Gastrocnemius medialis (tissue), 4 donors: ENCODE data around the gene SDC1. TPM values are rescaled to one million over a fixed set of nuclear protein-coding genes. Genes with fewer than 3 reads are reported as not detected.
"Not testable (repeated sequence)": the region's sequence is repeated elsewhere in the genome, so short reads cannot be mapped to it uniquely, and the experiment has no call there.

Source experiments
- ATAC-seq, 2 donors: fragments of 150-250 bp; one replicate each; pipeline ENCODE4 v1.9.1; 2016
- DNase-seq, 2 donors: peaks; one replicate each; pipeline ENCODE4 v3.0.0-alpha.2; 2019
- H3K27ac ChIP-seq, 4 donors: fragments of 200-600 bp; sonication (generic); 1 replicate in 1 of 4; 2 replicates in 3 of 4; pipeline ENCODE4 v1.5.1; 2016 to 2018; ENCODE audit warnings: mild to moderate bottlenecking in 2 of 4, moderate library complexity in 1 of 4
- H3K27me3 ChIP-seq, 3 donors: fragments of 200-600 bp; sonication (generic) in 2 of 3; 1 replicate in 1 of 3; 2 replicates in 2 of 3; pipeline versions ENCODE4 v1.5.1 to v1.6.0; 2016 to 2019; ENCODE audit warnings: mild to moderate bottlenecking in 1 of 3, moderate library complexity in 1 of 3
- H3K36me3 ChIP-seq, 2 donors: fragments of 200-600 bp; sonication (generic) in 1 of 2; one replicate each; pipeline ENCODE4 v1.5.1; 2017 to 2018
- H3K4me1 ChIP-seq, 2 donors: fragments of 200-600 bp; sonication (generic) in 1 of 2; one replicate each; pipeline ENCODE4 v1.5.1; 2016 to 2017; ENCODE audit warnings: mild to moderate bottlenecking in 2 of 2
- H3K4me3 ChIP-seq, 4 donors: fragments of 200-600 bp; sonication (generic) in 3 of 4; 1 replicate in 1 of 4; 2 replicates in 3 of 4; pipeline ENCODE4 v1.5.1; 2016 to 2019; ENCODE audit warnings: mild to moderate bottlenecking in 2 of 4
- H3K9me3 ChIP-seq, 3 donors: fragments of 200-600 bp; sonication (generic) in 2 of 3; 1 replicate in 1 of 3; 2 replicates in 2 of 3; pipeline ENCODE4 v1.5.1; 2016 to 2019
- POLR2A ChIP-seq, 2 donors: fragments of 450-650 bp; IDR thresholded peaks; one replicate each; pipeline ENCODE4 v1.6.1; 2017; ENCODE audit warnings: antibody characterized with exemption in 2 of 2, mild to moderate bottlenecking in 2 of 2, moderate library complexity in 2 of 2
- in situ Hi-C, 4 donors: fragments of 200-750 bp; cut with MboI; loops; one replicate each; pipeline versions ENCODE4 v1.15.0 to v1.8.0; 2017; ENCODE audit warnings: low sequenced_read_pairs in 4 of 4
- intact Hi-C: fragments of 100-400 bp; cut with DNase I; formaldehyde crosslinking; loops from one replicate; pipeline ENCODE4 v1.15.1; 2023; ENCODE audit warnings: low total_unique reads
- total RNA-seq, 4 donors: library from RNA; depleted of rRNA; stranded (reverse); fragments of >200 nt; gene quantifications; one replicate each; pipeline versions ENCODE4 v1.1.0 to v1.2.3, GENCODE V29; 2016
- TF ChIP-seq, protein P1 (sequence below), 5 experiments: fragments of 450-650 bp in 3 of 5; fragments of 200-600 bp in 2 of 5; sonication (generic) in 2 of 5; IDR thresholded peaks in 4 of 5; conservative IDR thresholded peaks in 1 of 5; 1 replicate in 4 of 5; 2 replicates in 1 of 5; pipeline ENCODE4 v1.5.1; 2016 to 2019; ENCODE audit warnings: antibody characterized with exemption in 5 of 5, mild to moderate bottlenecking in 3 of 5, moderate library complexity in 3 of 5

Gene SDC1, protein sequence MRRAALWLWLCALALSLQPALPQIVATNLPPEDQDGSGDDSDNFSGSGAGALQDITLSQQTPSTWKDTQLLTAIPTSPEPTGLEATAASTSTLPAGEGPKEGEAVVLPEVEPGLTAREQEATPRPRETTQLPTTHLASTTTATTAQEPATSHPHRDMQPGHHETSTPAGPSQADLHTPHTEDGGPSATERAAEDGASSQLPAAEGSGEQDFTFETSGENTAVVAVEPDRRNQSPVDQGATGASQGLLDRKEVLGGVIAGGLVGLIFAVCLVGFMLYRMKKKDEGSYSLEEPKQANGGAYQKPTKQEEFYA
- total RNA-seq: 1 to 10 TPM in 2 of 4 donors, under 1 TPM in 1, not detected in 1; 0.41 to 1.2 (median 1.2) TPM

DNA sequence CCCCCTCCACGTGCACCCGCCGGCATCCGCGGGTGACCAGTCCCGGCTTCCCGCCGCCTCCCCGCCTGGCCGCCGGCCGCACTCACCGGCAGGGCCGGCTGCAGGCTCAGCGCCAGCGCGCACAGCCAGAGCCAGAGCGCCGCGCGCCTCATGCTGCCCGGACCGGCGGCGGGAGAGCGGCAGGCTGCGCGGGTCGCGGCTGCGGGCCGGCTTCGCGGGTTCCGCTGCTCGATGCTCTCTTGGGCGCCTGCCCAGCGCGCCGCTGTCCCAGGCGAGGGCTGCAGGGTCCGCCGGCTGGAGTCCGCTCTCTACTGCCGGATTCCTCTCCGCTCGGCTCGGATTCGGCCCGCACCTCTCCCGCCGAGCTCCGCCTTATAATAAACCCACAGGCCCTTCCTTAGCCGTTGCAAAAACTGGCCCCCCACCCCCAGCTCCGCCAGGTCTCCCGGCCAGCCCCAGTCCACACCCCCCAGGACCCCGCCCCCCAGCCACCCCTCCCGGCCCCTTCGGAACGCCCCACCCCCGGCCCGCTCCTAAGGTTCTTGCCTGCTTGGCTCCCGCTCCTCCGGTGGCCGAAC, at the start of gene SDC1:
SDC1 (minus strand) TSS at position 415 of the 578 bp plus-strand sequence; CDS start at position 152, 263 bp downstream.
- H3K36me3 ChIP-seq: no peaks in the 10 kb centered on the region
- no peaks in the 10 kb centered on the region for H3K9me3 ChIP-seq
- TF ChIP-seq, protein P1, sequence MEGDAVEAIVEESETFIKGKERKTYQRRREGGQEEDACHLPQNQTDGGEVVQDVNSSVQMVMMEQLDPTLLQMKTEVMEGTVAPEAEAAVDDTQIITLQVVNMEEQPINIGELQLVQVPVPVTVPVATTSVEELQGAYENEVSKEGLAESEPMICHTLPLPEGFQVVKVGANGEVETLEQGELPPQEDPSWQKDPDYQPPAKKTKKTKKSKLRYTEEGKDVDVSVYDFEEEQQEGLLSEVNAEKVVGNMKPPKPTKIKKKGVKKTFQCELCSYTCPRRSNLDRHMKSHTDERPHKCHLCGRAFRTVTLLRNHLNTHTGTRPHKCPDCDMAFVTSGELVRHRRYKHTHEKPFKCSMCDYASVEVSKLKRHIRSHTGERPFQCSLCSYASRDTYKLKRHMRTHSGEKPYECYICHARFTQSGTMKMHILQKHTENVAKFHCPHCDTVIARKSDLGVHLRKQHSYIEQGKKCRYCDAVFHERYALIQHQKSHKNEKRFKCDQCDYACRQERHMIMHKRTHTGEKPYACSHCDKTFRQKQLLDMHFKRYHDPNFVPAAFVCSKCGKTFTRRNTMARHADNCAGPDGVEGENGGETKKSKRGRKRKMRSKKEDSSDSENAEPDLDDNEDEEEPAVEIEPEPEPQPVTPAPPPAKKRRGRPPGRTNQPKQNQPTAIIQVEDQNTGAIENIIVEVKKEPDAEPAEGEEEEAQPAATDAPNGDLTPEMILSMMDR (IDR thresholded peaks at IDR 0.05 in 4 of 5, conservative IDR thresholded peaks at IDR 0.05 in 1 of 5): no peak
- no peak for TF ChIP-seq POLR2A (IDR thresholded peaks at IDR 0.05)
- peaks cover 14 to 21% (median 21%) of the 10 kb centered on the region in 3 donors for H3K27me3 ChIP-seq
- intact Hi-C loops (loop anchor here (10.0 kb wide), 1 partner anchor 80 kb away; no protein-coding TSS in a partner anchor), in situ Hi-C loops (no loop called here)
- peaks cover 0 to 8% of the 10 kb centered on the region in 2 donors for H3K4me1 ChIP-seq
- no peak within 1 kb of the TSS for H3K27ac ChIP-seq
- peak within 1 kb of the TSS; percentile 62 to 68 (median 64) for H3K4me3 ChIP-seq
- peak; percentile 50 to 62 for ATAC-seq
- DNase-seq: no peak

DNA sequence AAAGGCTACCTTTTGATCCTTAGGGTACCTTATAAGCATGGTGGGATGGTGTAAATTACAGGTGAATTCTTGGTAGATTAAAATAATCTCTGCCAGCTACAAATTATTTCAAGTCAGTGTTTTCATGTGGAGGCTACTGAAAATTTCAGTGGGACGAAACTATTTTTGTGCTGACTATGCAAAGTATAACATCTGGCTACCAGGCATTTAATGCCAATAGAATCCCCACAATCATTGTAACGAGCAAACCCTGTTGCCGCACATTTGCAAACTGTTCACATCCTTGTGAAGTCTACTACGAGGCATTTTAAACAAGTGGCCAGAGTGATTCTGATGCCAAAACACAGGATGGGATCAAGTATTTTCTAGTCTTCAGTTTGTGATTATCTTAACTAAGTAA, 48.1 kb upstream of the SDC1 start:
- ATAC-seq (no peak), DNase-seq (no peak)
- TF ChIP-seq, protein P1 (IDR thresholded peaks at IDR 0.05 in 4 of 5, conservative IDR thresholded peaks at IDR 0.05 in 1 of 5): no peak
- no peak for TF ChIP-seq POLR2A (IDR thresholded peaks at IDR 0.05)
- no peaks in the 10 kb centered on the region for H3K27me3 ChIP-seq
- in situ Hi-C loops (no loop called here), intact Hi-C loops (no loop called here)
- no peak overlapping the region for H3K27ac ChIP-seq
- no peaks in the 10 kb centered on the region for H3K4me1 ChIP-seq
- H3K36me3 ChIP-seq: peaks cover 0 to 6% of the 10 kb centered on the region in 2 donors
- no peaks in the 10 kb centered on the region for H3K9me3 ChIP-seq
- H3K4me3 ChIP-seq: no peak overlapping the region

DNA sequence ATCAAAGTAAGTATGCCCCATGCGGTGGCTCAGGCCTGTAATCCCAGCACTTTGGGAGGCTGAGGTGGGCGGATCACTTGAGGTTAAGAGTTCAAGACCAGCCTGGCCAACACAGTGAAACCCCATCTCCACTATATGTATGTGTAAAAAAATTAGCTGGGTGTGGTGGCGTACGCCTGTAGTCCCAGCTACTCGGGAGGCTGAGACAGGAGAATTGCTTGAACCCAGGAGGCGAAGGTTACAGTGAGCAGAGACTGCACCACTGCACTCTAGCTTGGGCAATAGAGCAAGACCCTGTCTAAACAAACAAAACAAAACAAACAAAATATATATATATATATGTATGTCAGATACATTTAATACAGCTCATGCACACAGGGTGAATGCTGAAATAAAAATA, 43.4 kb upstream of the SDC1 start:
- ATAC-seq, H3K9me3 ChIP-seq, intact Hi-C loops, H3K4me3 ChIP-seq, in situ Hi-C loops, H3K4me1 ChIP-seq, H3K36me3 ChIP-seq, H3K27me3 ChIP-seq, H3K27ac ChIP-seq, DNase-seq: not testable (repeated sequence)

DNA sequence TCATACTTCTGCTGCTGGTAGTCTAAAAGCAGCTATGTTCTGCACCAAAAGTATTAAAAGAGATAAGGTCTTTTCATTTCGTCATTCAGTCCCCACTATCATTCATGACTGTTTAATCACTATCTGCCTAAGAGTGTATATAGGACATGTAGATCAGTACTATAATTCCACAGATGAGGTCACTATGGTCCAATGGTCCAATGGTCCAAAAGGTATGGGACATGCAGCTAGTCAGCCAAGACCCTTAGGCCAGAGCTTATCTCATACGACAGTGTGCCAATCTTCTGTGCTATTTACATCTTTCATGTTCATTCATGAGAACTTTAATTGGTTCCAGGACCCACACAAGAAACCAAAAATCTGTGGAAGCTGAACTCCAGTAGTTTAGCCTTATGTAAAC, 42.6 kb upstream of the SDC1 start:
- intact Hi-C loops: no loop called here
- DNase-seq (no peak), ATAC-seq (no peak)
- no peaks in the 10 kb centered on the region for H3K4me1 ChIP-seq
- peaks cover 0 to 11% of the 10 kb centered on the region in 2 donors for H3K36me3 ChIP-seq
- in situ Hi-C loops: no loop called here
- TF ChIP-seq, protein P1 (IDR thresholded peaks at IDR 0.05 in 4 of 5, conservative IDR thresholded peaks at IDR 0.05 in 1 of 5): no peak
- no peak for TF ChIP-seq POLR2A (IDR thresholded peaks at IDR 0.05)
- H3K4me3 ChIP-seq: no peak overlapping the region
- no peak overlapping the region for H3K27ac ChIP-seq
- H3K9me3 ChIP-seq: no peaks in the 10 kb centered on the region
- no peaks in the 10 kb centered on the region for H3K27me3 ChIP-seq

DNA sequence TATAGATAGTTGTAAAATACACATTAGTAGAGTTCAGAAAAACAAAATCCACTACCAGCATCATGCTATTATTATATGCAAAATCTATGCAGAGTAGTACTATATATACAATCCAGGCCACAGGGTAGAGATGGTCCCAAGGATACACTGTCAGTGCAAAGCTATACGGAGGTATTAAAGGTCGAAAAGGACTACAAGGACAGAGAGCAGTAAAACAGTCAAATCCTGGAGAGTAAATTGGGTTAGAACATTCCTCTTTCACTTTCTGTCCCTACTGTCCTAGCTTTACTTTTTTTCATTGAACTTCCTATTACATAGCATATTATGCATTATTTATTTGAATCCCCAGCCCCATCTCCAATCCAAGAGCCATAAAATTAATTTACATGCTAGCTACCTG, 39.7 kb upstream of the SDC1 start:
- Histone ChIP-seq H3K36me3 (peaks cover 0 to 39% of the 10 kb centered on the region in 2 donors), H3K27me3 (no peaks in the 10 kb centered on the region), H3K4me1 (no peaks in the 10 kb centered on the region), H3K27ac (no peak overlapping the region), H3K4me3 (no peak overlapping the region), H3K9me3 (no peaks in the 10 kb centered on the region)
- in situ Hi-C loops: no loop called here
- no peak for DNase-seq
- intact Hi-C loops: no loop called here
- TF ChIP-seq POLR2A (IDR thresholded peaks at IDR 0.05): no peak
- TF ChIP-seq, protein P1 (IDR thresholded peaks at IDR 0.05 in 4 of 5, conservative IDR thresholded peaks at IDR 0.05 in 1 of 5): no peak
- ATAC-seq: no peak
